Neural progenitor cell (in vitro differentiated cells): ENCODE results near the gene ANKRD2.

ENCODE experiments used
- EZH2 ChIP-seq: fragments of 200-600 bp; sonication (generic); IDR thresholded peaks from 2 replicates; pipeline ENCODE4 v1.6.1; 2017; ENCODE audit warnings: antibody characterized with exemption, mild to moderate bottlenecking, moderate library complexity
- EZH2phosphoT487 ChIP-seq: fragments of 200-600 bp; sonication (generic); IDR thresholded peaks from 2 replicates; pipeline ENCODE4 v1.6.1; 2017; ENCODE audit warnings: antibody characterized with exemption
- TF ChIP-seq, protein P1 (sequence below): fragments of 200-600 bp; sonication (generic); IDR thresholded peaks from 2 replicates; pipeline ENCODE4 v1.5.1; 2017; ENCODE audit warnings: antibody characterized with exemption, mild to moderate bottlenecking

GRCh38 chr10:97538839-97539238 lies 33.7 kb upstream of the ANKRD2 start:
- TF ChIP-seq, protein P1, sequence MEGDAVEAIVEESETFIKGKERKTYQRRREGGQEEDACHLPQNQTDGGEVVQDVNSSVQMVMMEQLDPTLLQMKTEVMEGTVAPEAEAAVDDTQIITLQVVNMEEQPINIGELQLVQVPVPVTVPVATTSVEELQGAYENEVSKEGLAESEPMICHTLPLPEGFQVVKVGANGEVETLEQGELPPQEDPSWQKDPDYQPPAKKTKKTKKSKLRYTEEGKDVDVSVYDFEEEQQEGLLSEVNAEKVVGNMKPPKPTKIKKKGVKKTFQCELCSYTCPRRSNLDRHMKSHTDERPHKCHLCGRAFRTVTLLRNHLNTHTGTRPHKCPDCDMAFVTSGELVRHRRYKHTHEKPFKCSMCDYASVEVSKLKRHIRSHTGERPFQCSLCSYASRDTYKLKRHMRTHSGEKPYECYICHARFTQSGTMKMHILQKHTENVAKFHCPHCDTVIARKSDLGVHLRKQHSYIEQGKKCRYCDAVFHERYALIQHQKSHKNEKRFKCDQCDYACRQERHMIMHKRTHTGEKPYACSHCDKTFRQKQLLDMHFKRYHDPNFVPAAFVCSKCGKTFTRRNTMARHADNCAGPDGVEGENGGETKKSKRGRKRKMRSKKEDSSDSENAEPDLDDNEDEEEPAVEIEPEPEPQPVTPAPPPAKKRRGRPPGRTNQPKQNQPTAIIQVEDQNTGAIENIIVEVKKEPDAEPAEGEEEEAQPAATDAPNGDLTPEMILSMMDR = no peak
- TF ChIP-seq EZH2 (no peak), EZH2phosphoT487 (no peak)
